Left lung (tissue), 10 donors: ENCODE data around the gene YARS1. TPM values are rescaled to one million over a fixed set of nuclear protein-coding genes. Genes with fewer than 3 reads are reported as not detected.
"Not testable (repeated sequence)": the region's sequence is repeated elsewhere in the genome, so short reads cannot be mapped to it uniquely, and the experiment has no call there.

Experiments
- ATAC-seq: fragments of 200-7000 bp; cut with Tn5 transposase; one replicate; pipeline ENCODE4 v1.9.1; 2020; ENCODE audit warnings: moderate library complexity
- DNase-seq, 4 donors: peaks; one replicate each; pipeline ENCODE4 v3.0.0-alpha.2; 2013 to 2020
- H3K27ac ChIP-seq, 2 donors: fragments of 200-600 bp; sonication (generic) in 1 of 2; one replicate each; pipeline versions ENCODE4 v1.5.0 to v1.8.0; 2020 to 2021
- H3K27me3 ChIP-seq, 2 donors: fragments of 200-600 bp; sonication (generic) in 1 of 2; one replicate each; pipeline versions ENCODE4 v1.5.0 to v1.8.0; 2020 to 2021
- H3K36me3 ChIP-seq, 2 donors: fragments of 200-600 bp; sonication (generic) in 1 of 2; one replicate each; pipeline versions ENCODE4 v1.5.0 to v1.8.0; 2020 to 2021
- H3K4me1 ChIP-seq, 2 donors: fragments of 200-600 bp; one replicate each; pipeline ENCODE4 v1.8.0; 2021
- H3K4me3 ChIP-seq, 2 donors: fragments of 200-600 bp; sonication (generic) in 1 of 2; one replicate each; pipeline versions ENCODE4 v1.5.0 to v1.8.0; 2020 to 2021; ENCODE audit warnings: mild to moderate bottlenecking in 1 of 2
- H3K9me3 ChIP-seq, 2 donors: fragments of 200-600 bp; sonication (generic) in 1 of 2; one replicate each; pipeline versions ENCODE4 v1.5.0 to v1.8.0; 2020 to 2021
- intact Hi-C, 2 donors: fragments of 100-400 bp; cut with DNase I; formaldehyde crosslinking; loops; one replicate each; pipeline versions ENCODE4 v1.11.2 to v1.14.2; 2022
- polyA plus RNA-seq, 6 donors: library from polyadenylated mRNA; unstranded; fragments of 120-200 nt; gene quantifications; one replicate each; pipeline ENCODE4 v1.2.1, GENCODE V29; 2013; ENCODE audit not compliant: insufficient read length in 6 of 6
- total RNA-seq, 2 donors: library from RNA; stranded (reverse); fragmentation: NEBNext Ultra II Directional; extraction: Animal tissue kit (Norgen Biotek cat#: 25700); gene quantifications; one replicate each; pipeline ENCODE4 v1.2.1, GENCODE V29; 2021
- TF ChIP-seq, protein P1 (sequence below), 2 donors: fragments of 200-600 bp; sonication (generic) in 1 of 2; IDR thresholded peaks; one replicate each; pipeline versions ENCODE4 v1.5.0 to v1.8.0; 2021; ENCODE audit warnings: antibody characterized with exemption in 2 of 2
- donor health status: DM: no; HTN: yes; CAD: no.
- donor health status: DM: no; HTN: no; CAD: no.

Gene YARS1
- total and polyA plus RNA-seq, 8 donors = 68.8 to 126 (median 78.0) TPM

DNA sequence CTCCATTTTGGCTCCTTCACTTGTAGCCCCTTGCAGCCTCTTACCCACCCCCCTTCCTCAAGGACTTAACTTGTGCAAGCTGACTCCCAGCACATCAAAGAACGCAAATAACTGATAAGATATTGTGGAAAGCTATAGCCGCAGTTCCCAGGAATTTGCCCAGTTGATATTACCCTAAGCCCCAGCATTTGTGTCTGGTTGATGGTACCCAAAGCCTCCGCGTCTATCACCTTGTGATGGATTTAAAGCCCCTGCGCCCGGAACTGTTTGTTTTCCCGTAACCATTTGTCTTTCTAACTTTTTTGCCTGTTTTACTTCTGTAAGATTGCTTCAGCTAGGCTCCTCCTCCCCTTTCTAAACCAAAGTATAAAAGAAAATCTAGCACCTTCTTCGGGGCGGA is 5.9 kb downstream of the YARS1 start:
- peaks cover 13 to 34% of the 10 kb centered on the region in 2 donors for H3K4me1 ChIP-seq
- no peak for ATAC-seq
- TF ChIP-seq, protein P1, sequence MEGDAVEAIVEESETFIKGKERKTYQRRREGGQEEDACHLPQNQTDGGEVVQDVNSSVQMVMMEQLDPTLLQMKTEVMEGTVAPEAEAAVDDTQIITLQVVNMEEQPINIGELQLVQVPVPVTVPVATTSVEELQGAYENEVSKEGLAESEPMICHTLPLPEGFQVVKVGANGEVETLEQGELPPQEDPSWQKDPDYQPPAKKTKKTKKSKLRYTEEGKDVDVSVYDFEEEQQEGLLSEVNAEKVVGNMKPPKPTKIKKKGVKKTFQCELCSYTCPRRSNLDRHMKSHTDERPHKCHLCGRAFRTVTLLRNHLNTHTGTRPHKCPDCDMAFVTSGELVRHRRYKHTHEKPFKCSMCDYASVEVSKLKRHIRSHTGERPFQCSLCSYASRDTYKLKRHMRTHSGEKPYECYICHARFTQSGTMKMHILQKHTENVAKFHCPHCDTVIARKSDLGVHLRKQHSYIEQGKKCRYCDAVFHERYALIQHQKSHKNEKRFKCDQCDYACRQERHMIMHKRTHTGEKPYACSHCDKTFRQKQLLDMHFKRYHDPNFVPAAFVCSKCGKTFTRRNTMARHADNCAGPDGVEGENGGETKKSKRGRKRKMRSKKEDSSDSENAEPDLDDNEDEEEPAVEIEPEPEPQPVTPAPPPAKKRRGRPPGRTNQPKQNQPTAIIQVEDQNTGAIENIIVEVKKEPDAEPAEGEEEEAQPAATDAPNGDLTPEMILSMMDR (IDR thresholded peaks at IDR 0.05) = no peak
- H3K4me3 ChIP-seq = no peak overlapping the region
- intact Hi-C loops = no loop called here
- no peaks in the 10 kb centered on the region for H3K9me3 ChIP-seq
- DNase-seq = no peak
- peaks cover 0 to 62% of the 10 kb centered on the region in 2 donors for H3K36me3 ChIP-seq
- H3K27me3 ChIP-seq = no peaks in the 10 kb centered on the region
- no peak overlapping the region for H3K27ac ChIP-seq

DNA sequence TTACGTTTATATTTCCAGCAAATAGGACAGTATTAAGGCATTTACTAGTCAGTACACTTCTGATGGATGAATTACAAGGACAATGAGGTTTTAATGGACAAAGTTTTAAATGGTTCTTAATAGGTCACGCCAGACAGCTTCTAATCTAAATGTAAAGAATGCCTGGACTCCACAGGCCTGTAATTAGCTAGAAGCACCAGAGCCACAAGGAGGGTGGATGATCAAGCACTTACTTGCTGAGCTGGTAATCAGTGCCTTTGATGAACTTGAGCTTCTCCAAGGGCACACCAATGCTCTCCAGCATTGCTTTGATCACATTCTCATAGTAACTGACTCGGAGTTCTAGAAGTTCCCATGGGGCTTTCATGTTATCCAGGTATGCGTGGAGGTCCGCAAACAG is 6.8 kb downstream of the YARS1 start:
- DNase-seq = no peak
- ATAC-seq = no peak
- H3K4me1 ChIP-seq = peaks cover 9 to 26% of the 10 kb centered on the region in 2 donors
- no peaks in the 10 kb centered on the region for H3K9me3 ChIP-seq
- no peaks in the 10 kb centered on the region for H3K27me3 ChIP-seq
- H3K4me3 ChIP-seq = no peak overlapping the region
- H3K27ac ChIP-seq = no peak overlapping the region
- TF ChIP-seq, protein P1 (IDR thresholded peaks at IDR 0.05) = no peak
- H3K36me3 ChIP-seq = peaks cover 0 to 71% of the 10 kb centered on the region in 2 donors
- intact Hi-C loops = no loop called here

DNA sequence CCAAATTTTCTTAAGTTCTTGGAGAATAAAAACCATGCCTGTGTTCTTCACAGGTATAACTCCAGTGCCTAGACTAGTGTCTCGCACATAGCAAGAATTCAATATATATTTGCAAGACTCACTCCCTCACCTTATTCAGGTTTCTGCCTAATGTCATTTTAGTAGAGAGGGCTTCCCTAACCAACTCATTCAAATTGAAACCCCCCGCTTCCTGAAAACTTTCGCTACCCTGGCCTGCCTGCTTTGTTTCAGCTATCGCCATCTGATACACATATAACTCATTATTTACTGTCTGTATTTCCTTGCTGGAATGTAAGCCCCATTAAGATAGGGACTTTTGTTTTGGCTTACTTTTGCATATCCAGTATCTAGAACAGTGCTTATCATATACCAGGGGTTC is 8.6 kb downstream of the YARS1 start:
- intact Hi-C loops = no loop called here
- no peak for DNase-seq

DNA sequence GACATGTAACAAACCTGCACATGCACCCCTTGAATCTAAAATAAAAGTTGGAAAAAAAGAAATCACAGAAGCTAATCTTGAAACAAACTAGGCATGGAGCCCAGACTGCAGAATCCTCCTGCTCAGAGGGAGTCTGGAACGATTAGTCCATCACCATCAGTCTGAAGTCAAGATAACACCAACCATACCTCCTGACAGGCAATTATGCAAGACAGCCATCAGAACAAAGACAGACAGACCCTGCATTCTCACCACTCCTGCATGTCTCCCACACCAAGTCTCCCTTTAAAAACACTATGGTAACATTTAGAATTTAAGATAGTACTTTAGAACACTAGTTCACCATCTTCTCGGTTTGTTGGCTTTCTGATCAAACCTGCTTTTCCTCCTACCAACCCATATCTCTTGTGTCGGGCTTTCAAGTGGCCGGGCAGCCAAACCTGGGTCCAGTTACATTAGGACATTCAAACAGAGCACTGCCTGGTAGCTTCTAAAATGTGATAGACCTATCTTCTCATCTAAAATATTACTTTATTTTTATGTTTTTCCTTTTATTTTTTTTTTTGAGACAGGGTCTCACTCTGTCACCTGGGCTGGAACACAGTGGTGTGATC is 10.1 kb downstream of the YARS1 start:
- Histone ChIP-seq H3K27ac (peak overlapping the region in 1 of 2 donors; percentile 5), H3K4me1 (peaks cover 0 to 3% of the 10 kb centered on the region in 2 donors), H3K36me3 (peaks cover 0 to 89% of the 10 kb centered on the region in 2 donors), H3K9me3 (no peaks in the 10 kb centered on the region), H3K27me3 (no peaks in the 10 kb centered on the region), H3K4me3 (no peak overlapping the region)
- TF ChIP-seq, protein P1 (IDR thresholded peaks at IDR 0.05) = no peak
- intact Hi-C loops = no loop called here
- ATAC-seq (peak; percentile 71), DNase-seq (no peak)

More for the DNA sequence above, 8.6 kb downstream of the YARS1 start:
- Histone ChIP-seq H3K4me3 (no peak overlapping the region), H3K27ac (no peak overlapping the region), H3K36me3 (peaks cover 0 to 82% of the 10 kb centered on the region in 2 donors), H3K9me3 (no peaks in the 10 kb centered on the region), H3K27me3 (no peaks in the 10 kb centered on the region), H3K4me1 (peaks cover 2 to 9% of the 10 kb centered on the region in 2 donors)
- TF ChIP-seq, protein P1 (IDR thresholded peaks at IDR 0.05) = no peak
- no peak for ATAC-seq

DNA sequence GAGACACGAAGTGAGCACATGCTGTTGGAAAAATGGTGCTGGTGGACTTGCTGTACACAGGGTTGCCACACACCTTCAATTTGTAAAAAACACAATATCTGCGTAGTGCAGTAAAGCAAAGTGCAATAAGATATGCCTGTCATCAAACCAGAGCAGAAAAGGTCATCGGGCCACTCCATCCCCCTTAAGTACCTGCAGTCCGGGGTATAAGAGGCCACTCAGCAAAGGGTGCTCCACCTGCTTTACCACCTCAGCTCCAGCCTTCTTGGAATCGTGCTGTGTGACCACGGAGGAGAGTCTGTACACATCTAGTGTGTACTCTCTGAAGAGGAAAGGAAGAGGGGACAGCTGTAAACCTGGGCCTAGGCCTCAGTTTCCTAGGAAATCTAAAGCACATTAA is 10.9 kb downstream of the YARS1 start:
- intact Hi-C loops = no loop called here

DNA sequence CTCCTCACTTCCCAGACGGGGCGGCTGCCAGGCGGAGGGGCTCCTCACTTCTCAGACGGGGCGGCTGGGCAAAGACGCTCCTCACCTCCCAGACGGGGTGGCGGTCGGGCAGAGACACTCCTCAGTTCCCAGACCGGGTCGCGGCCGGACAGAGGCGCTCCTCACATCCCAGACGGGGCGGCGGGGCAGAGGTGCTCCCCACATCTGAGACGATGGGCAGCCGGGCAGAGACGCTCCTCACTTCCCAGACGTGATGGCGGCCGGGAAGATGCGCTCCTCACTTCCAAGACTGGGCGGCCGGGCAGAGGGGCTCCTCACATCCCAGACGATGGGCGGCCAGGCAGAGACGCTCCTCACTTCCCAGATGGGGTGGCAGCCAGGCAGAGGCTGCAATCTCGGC is 12.7 kb downstream of the YARS1 start:
- ATAC-seq, H3K27me3 ChIP-seq, intact Hi-C loops, DNase-seq, H3K9me3 ChIP-seq, H3K4me3 ChIP-seq, H3K4me1 ChIP-seq, H3K27ac ChIP-seq: not testable (repeated sequence)
- H3K36me3 ChIP-seq = peaks cover 0 to 89% of the 10 kb centered on the region in 2 donors

More for the DNA sequence above, 10.9 kb downstream of the YARS1 start:
- peak overlapping the region in 1 of 2 donors; percentile 29 for H3K27ac ChIP-seq
- DNase-seq (peak in 2 of 4 donors; percentile 59 to 82), ATAC-seq (peak; percentile 95)
- H3K4me3 ChIP-seq = no peak overlapping the region
- peaks cover 0 to 3% of the 10 kb centered on the region in 2 donors for H3K4me1 ChIP-seq
- H3K27me3 ChIP-seq = no peaks in the 10 kb centered on the region
- H3K36me3 ChIP-seq = peaks cover 0 to 91% of the 10 kb centered on the region in 2 donors
- no peaks in the 10 kb centered on the region for H3K9me3 ChIP-seq
- TF ChIP-seq, protein P1 (IDR thresholded peaks at IDR 0.05) = no peak
